Fibroblast of skin of left quadriceps (primary cell): ENCODE measurements around the gene DRAM2.
A peak's percentile ranks its signal among the peaks of the same experiment; 100 is the strongest.

Experiments used
- DNase-seq, 2 experiments: peaks; one replicate each; pipeline ENCODE4 v3.0.0-alpha.2; 2013; ENCODE audit warnings: low read depth in 2 of 2

The DRAM2 gene

DNA sequence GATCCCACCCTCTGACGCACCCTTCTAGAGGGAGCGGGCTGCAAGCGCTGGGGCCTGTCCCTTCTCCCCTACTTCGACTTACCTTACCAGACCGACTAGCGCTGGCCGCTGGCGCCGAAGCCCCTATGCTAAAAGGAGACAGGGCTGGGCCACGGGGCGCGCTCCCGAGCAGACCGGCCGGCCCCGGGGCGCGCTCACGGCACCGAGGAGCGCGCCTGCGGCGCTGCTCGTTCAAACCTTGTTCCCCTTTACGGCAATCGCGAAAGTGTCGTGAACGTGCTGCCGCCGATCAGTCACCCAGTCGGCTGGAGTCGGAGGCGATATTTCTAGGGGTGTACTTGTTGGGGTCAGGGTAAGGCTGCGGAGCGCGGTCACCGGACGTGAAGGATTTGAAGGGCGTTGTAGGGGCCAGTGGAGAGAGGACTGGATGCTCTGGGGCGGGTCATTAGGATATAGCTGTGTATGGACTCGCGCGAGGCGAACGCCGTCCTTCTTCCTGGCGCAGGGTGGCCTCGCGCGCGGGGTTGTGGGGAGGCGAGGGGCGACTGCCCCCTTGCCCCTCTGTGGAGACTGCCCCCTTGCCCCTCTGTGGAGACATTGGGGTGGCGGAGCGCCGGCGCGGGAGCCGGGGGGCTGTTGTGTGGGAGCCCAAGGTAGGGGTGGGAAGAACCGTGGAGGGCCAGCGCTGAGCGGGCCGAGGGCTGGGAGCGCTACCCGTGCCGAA is at the start of gene DRAM2, which contains the start of gene CEPT1:
TSS of gene DRAM2 (minus strand) at position 138 of the 724 bp plus-strand sequence. CDS start 8,539 bp downstream, outside the sequence.
TSS of gene CEPT1 (plus strand) at position 268 of the 724 bp plus-strand sequence. CDS start 7,492 bp downstream, outside the sequence.
- DNase-seq: peak; percentile 85 to 88

GRCh38 chr1:111184663-111185062 is 44.8 kb upstream of the DRAM2 start:
- no peak for DNase-seq

- DNase-seq: no peak
Observed at GRCh38 chr1:111183308-111184069, 43.6 kb upstream of the DRAM2 start.

GRCh38 chr1:111182052-111182451 is 42.2 kb upstream of the DRAM2 start:
- no peak for DNase-seq

DNA sequence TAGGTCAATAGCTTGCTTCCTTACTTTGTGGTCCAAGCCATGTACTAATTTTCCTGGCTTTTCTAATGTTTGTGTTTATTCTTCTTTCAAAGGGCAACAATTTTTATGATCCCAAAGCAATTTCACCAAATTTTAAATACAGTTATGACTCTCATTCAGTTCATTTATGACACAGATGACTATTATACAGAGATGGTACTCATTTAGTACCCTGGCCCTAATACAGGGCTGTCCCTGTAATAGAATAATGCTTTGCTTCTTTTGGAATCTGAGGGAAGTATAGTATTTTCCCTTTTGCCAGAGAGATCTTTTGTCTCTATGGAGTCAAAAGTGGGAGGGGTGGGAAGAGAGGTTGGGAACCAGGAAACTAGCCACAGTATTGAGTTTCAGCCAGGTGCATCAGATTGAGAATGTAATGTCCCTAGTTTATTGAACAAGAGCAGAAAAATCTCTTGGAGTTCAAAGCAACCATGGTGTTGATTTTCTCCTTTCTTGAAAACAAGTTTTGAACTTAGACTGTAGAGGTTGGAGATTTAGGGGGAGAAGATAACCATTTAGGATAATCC is 40.2 kb upstream of the DRAM2 start:
- no peak for DNase-seq

- DNase-seq: no peak
Observed at GRCh38 chr1:111176678-111177077, 36.8 kb upstream of the DRAM2 start.

GRCh38 chr1:111175349-111175748 is 35.5 kb upstream of the DRAM2 start:
- DNase-seq: no peak

GRCh38 chr1:111174070-111174469 is 34.2 kb upstream of the DRAM2 start:
- DNase-seq: no peak

DNA sequence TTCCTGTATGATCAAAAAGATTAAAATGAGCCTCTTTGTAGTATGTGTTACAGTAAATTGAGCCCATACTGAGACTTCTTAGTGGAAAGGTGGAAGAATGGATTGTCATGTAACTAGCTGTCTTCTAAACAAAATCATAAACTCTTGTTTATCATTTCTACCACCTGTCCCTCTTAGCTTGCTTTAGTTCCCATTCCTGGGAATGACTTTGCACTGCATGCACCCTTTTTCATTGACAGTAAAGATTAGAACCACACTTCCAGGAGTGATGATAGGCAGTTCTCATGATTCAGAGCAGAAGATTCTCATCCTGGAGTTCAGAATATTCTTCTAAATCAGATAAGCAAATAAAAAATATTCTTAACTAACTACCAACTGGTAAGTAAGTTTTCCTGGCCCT is 32.6 kb upstream of the DRAM2 start:
- DNase-seq: no peak

- no peak for DNase-seq
Observed at GRCh38 chr1:111164151-111164550, 24.3 kb upstream of the DRAM2 start.

GRCh38 chr1:111163363-111163762 is 23.5 kb upstream of the DRAM2 start:
- no peak for DNase-seq

GRCh38 chr1:111162488-111162880 is 22.6 kb upstream of the DRAM2 start:
- no peak for DNase-seq

DNA sequence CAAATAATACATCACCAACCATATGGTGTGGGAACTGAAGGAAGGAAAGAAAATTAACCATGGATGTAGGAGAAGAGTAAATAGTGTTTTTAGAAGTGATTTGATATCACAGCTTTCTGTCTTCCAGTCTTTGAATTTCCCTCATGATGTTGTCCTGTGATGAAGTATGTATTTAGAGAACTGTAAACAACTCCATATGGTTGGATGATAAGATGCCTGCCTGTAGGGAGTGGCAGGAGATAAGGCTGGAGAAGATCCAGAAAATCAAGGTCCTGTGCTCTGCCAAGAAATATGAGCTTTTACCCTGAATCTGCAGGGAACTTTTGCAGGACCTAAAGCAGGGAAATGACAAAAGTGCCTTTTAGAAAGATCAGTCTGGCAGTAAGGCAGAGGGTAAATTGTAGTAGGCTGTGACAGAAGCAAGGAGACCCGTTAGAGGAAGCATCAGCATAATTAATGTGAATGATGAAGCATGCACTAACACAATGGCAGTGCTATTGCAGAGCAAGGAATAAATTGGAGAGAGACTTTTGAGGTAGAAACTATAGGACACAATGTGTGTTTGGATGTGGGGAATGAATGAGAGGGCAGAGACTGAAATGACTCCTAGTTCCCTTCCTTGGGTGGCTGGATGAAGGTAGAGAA is 22.1 kb upstream of the DRAM2 start:
- DNase-seq: no peak

DNA sequence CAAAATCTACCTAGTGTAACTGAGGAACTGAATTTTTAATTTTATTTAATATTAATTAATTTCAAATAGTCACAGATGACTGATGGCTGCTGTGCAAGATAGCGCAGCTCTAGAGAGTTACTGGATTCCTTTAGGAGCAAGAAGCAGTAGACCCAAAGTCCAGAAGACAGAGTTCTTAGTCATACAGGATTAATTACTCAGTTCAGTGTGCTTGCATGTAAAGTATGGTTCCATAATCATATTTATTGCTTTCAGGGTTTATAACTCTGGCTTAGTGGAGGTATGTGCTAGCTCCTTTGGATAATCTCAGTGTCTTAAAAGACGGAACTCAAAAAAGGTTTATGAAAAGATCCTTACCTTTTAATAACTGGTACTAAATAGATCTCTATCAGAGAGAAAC is 17.5 kb upstream of the DRAM2 start:
- no peak for DNase-seq

GRCh38 chr1:111154021-111154999 is 14.4 kb upstream of the DRAM2 start:
- DNase-seq: no peak

GRCh38 chr1:111151838-111152237 is 11.9 kb upstream of the DRAM2 start:
- no peak for DNase-seq

GRCh38 chr1:111148376-111148881 is 8.5 kb upstream of the DRAM2 start:
- no peak for DNase-seq

- no peak for DNase-seq
Observed at GRCh38 chr1:111147948-111148347, 8.1 kb upstream of the DRAM2 start.

DNA sequence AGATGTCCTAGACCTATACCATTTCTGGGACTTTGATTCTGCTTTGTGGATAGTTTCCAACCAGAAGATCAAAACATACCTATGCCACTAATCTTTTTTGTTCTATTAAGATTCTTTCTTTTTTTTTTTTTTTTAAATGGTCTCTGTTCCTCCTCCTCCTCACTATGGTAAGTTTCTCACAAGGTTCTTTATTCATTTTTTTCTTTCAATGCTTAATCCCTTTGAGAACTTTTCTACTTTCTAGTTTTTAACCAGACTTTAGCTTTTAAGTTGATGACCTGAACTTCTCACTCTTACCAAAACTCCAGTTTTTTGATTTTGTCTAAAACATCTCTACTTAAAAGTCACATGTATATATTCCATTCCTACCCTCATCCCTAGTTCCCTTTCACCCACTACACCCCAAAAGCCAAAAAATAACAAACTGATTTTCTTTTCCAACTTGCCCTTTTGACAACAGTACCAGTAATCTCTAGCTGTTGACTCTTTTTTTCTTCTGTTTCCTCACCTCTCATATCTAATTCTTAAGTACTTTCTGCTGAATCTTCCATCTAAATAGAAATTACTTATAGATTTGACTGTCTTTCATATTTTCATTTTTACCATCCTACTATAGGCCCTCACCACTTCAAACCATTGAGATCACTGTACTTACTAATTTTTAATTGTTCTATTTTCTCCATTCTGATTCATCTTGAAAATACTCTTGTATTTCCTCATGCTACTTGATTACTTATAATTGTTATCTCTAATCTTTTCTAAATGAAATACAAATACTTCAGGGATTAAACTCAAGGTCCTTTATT is 6.3 kb upstream of the DRAM2 start:
- no peak for DNase-seq

DNA sequence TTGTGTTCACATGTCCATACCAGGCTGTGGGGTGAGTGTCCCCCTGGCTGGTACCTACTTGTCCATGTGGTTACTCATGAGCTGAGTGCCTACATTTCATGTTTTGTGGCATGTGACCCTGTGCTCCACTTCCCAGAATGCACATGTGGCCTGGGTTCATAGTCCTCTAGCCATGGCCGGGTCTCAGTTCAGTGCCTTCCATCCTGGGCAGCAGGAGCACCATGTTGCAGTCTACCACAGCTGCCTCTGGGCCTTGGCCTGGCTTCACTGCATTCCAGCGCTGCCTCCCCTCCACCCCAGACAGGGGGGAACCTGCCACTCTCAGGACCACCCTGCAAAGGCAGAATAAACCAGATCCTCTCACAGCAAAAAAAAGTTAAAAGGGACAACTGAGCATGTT is 5.6 kb upstream of the DRAM2 start:
- DNase-seq: no peak
